Measurements from ENCODE around the gene SDSL.
A peak's percentile ranks its signal among the peaks of the same experiment; 100 is the strongest.

SDSL gene

DNA sequence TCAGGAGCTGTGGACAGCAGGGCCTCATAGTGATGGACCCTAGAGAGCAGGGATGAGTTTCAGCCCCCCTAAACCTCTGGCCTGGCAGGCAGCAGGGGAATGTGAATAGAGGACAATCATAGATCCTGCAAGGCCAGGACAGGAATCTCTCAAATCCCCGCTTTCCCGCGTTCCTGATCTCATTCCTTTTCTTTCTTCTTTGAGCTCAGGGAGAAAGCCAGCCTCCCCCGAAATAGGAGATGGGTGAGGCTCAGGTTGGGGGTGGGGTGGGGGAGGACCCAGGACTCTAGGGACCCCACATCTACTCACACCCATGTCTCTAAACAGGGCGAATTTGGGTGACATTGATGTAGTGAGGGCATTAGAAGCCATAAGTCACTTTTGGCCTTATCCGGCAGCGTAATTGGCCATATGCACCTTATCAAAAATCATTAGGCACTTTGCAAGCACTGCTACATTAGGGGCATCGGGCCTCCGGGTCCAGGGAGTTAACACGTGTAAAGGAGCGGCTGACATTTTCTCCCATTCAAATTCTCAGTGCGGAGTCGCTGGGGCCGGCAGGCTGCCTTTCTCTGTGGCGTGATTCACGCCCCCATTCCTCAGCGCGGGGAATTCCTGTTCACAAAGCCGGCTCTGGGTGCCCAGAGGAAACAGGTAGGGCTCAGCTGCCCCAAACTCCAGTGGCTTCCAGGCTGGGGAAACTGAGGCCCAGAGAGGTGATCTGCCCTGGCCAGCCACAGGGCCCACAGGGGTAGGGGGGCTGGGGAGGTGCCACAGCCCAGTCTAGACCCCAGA lies 48.0 kb downstream of the SDSL start:
- DNase-seq = no peak

- no peak for DNase-seq
These were observed 48.9 kb downstream of the SDSL start for GRCh38 chr12:113470871-113471618.

DNA sequence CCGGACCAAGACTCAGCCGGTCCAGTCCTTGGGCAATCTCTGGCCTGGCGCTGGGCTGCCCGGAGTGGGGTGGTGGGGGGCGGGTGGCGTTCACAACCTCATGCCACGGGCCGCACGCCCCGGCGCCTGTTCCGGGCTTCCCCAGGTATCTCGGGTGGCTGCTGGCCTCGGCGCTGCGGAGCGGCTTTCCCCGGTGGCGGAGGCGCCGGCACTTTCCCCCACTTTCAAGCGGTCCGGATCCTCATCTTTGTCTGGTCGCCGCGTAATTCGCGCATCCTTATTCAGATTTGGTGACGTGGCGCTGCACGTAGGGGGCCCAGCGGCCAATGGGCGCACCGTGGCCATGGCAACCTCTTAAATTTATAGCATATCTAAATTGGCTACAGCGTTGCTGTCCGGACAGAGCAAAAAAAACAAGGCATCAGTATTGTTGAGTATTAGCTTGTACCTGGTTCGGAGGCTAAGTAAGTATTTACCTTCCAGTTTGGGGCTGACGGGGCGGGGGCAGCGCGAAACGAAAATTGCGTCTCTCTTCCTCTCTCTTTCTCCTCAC lies 49.5 kb downstream of the SDSL start, which contains the start of gene LHX5:
LHX5 (minus strand) TSS at position 253 of the 553 bp plus-strand sequence. CDS start 373 bp downstream, outside the sequence.
- peak; percentile 40 for DNase-seq

DNA sequence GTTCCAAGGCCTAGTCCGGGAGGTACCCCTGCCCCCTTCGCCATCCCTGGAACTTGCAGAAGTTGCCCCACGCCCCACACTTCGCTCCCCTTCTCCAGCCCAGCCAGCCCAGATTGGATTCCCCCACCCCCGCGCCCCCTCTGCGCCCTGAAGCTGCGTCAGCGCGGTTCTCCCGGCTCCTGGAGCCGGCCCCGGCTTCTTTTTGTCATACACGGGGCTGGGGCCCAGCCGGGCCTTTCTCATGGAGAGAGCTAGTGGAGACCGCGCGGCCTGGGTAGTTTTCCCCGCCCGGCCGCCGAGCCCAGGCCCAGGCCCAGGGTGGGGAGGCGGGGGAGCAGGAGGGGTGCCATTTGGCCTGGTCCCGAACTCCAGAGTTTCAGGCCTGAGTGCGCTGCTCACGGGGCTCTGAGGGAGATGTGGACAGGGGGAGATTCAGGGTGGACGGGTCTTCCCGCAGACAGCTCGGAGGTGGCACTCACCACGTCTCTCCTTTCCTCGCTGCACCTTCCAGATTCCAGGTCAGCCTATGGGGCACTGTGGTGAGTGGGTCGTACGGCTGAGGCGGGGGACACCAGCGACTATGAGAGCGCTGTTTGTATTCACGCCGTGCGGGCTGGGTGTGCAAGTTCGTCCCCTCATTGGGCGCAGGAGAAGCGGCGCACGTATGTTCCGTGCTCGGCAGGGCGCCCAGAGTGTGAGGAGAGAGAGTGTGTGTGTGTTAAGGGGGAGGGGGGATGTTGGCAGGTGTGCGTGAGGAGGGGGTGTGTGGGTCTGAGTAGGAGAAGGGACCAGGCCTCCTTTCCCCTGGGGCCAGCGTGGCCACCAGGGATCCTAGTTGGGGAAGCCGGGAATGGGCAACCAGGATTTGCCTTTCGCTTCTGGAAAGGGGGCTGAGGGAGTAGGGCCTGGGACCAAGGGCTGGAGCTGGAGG lies 50.3 kb downstream of the SDSL start:
- no peak for DNase-seq

- no peak for DNase-seq
These were observed 51.2 kb downstream of the SDSL start for GRCh38 chr12:113473400-113473799.

DNA sequence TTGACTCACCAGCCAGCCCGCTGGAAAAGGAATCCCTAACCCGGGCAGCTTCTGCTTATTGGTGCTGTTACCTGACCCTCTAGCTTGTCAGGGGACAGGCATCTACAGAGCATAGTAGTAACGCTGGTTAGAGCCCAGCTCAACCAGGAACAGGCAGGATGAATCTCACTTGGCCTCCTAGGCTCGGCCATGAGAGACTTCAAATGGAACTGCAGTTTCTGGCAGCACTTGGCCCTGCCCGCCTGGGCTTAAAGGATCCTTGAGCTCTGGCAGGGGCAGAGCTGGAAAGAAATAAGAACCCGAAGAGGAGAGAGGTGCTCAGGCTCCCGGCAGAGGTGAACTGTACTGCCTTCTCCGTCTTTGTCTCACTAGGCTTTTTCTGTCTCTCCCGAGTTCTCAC lies 51.8 kb downstream of the SDSL start:
- no peak for DNase-seq

- no peak for DNase-seq
These were observed 52.7 kb downstream of the SDSL start for GRCh38 chr12:113474635-113475436.

GRCh38 chr12:113475451-113476175 lies 53.4 kb downstream of the SDSL start:
- DNase-seq = no peak

GRCh38 chr12:113476176-113476986 lies 54.2 kb downstream of the SDSL start:
- DNase-seq = no peak

DNA sequence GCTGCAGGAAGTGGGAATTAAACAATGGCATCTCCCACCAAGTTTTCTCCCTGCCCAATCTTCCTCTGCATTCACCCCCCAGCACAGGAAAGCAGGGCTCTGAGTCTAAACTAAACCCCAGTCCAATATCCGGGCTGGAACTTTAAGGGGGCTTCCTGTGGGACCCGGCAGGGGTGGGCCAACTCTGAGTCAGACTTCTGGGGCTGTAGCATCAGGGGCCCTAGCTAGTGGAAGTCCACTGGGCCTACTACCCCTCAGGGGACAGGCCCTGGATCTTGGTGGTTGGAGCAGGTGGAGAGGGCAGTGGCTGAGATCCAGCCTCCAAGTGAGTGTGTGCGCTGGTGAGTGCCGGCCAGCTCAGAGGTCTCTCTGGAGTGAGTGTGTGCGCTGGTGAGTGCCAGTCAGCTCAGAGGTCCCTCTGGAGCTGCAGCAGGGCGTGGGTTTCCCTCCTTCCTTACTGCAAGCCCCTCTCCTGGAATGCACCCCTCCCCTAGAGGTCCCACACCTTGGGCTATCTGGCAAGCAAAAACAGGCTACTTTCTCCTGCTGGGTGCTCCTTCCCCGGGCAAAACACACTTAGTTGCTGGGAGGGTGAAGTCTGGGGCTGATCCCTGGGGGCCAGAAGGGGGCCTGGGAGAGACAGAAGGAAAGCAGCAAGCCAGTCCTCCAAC lies 55.1 kb downstream of the SDSL start:
- DNase-seq = no peak

DNA sequence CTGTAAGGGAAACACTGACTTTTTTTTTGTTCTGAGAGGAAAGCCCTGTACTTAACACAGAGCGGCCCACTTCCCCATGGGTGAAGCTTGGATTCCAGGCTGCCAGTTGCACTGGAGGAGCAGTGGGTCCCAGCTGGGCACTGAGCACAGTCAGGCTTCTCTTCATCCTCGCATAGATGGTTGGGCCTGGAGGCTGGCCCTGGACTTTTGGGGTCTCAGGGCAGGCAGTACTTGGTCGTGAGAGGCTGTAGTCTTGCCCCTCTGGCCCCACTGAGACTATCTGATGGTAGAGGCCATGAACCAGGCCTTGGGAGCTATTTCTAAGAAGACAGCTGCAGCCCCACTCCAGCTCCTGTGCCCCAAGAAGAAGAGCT lies 55.6 kb downstream of the SDSL start:
- no peak for DNase-seq

DNA sequence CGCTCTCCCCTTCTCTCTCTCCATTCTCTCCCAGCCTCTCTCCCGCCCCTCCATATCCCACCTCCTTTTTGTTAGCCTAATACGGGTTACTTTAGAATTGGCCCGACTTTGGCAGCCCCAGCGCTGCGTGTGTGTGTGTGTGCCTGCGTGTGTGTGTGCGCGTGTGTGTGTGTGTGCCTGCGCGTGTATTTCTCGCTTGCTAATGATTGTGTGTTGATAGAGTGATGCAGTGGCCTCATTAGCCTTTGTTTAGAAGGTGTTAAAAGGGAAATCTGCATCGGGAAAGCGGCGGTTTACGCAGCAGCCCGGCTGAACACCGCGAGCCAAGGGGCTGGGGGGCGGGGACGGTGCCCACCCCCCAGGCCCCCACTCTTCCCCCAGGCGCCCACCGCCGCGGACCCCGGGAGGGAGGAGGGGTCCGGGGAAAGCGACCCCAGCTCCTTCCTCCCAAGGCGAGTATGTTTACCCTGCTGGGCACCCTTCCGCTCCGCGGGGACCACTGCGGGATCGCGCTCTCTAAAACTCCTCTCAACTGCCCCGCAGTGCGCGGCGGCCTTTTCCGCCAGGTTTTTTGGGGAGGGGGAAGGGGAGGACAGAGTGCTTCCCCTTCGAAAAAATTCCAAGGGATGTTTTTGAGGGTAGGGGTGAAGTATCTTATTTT lies 56.3 kb downstream of the SDSL start:
- DNase-seq = no peak

GRCh38 chr12:113479216-113479589 lies 57.0 kb downstream of the SDSL start:
- no peak for DNase-seq

GRCh38 chr12:113479590-113480335 lies 57.6 kb downstream of the SDSL start:
- DNase-seq = no peak

- no peak for DNase-seq
These were observed 58.3 kb downstream of the SDSL start for GRCh38 chr12:113480336-113480971.

- DNase-seq = no peak
These were observed 60.2 kb downstream of the SDSL start for GRCh38 chr12:113482334-113482733.

DNA sequence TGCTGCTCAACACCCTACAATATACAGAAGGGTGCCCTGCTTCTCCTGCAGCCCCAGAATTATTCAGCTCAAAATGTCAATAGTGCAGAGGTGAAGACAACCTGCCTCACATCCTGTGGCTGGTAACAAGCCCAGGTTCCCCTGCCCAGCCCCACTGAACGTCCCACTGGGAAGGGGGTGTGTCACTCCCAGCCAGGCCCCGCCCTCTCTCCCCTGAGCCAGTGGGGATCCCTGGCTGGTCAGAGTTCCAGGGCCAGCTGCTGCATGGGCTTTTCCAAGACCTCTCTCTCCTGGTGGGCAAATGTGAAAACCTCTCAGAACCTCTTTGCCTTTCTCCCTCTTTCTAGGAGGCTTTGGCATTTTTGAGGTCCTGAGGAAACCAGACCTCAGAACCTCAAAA lies 63.1 kb downstream of the SDSL start:
- no peak for DNase-seq

DNA sequence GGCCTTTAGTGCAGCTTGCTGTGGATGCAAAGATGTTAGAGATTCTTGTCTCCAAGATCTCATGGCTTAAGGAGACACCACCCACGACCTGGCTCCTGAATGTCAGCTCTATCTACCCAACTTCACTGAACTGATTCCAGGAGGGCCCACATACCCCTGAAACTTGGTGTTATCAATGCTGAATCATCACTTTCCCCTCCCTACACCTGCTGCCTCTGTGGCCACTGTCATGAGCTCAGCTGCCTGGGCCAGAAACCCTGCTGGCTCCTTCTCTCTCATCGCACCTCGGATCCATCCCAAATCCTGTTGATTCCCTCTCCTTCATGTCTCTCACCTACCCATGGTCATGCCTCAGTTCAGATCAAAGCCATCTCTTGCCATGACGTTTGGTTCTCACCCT lies 64.5 kb downstream of the SDSL start:
- DNase-seq = no peak

Data from NCI-H1105 (cell line).